Neural cell (in vitro differentiated cells): Measurements from ENCODE around the gene CYP20A1.

Source experiments
- EP300 ChIP-seq: fragments of 450-650 bp; conservative IDR thresholded peaks from 2 replicates; pipeline ENCODE4 v1.6.1; 2014; ENCODE audit warnings: antibody characterized with exemption, mild to moderate bottlenecking, moderate library complexity; ENCODE audit not compliant: poor library complexity, severe bottlenecking
- EZH2 ChIP-seq: fragments of 200-600, 300-800 bp; shearing (Covaris generic), sonication (generic); IDR thresholded peaks from 2 replicates; pipeline ENCODE4 v1.6.1; 2014; ENCODE audit warnings: antibody characterized with exemption, low read length, borderline replicate concordance, mild to moderate bottlenecking; ENCODE audit not compliant: insufficient read depth, poor library complexity, severe bottlenecking
- MXI1 ChIP-seq: fragments of 450-650 bp; conservative IDR thresholded peaks from 2 replicates; pipeline ENCODE4 v1.6.1; 2014; ENCODE audit warnings: antibody characterized with exemption, mild to moderate bottlenecking; ENCODE audit not compliant: poor library complexity, severe bottlenecking
- POLR2AphosphoS5 ChIP-seq: IDR thresholded peaks from 2 replicates; pipeline ENCODE4 v1.6.1; 2012
- RAD21 ChIP-seq: fragments of 450-650 bp; conservative IDR thresholded peaks from 2 replicates; pipeline ENCODE4 v1.6.1; 2014; ENCODE audit warnings: antibody characterized with exemption, mild to moderate bottlenecking, moderate library complexity
- TAF1 ChIP-seq: IDR thresholded peaks from 2 replicates; pipeline ENCODE4 v1.6.1; 2012; ENCODE audit warnings: low read depth
- TF ChIP-seq, protein P1 (sequence below): fragments of 450-650 bp; IDR thresholded peaks from 2 replicates; pipeline ENCODE4 v1.5.1; 2014; ENCODE audit warnings: antibody characterized with exemption, mild to moderate bottlenecking, moderate library complexity; ENCODE audit not compliant: poor library complexity, severe bottlenecking
- TF ChIP-seq, protein P2 (sequence below): IDR thresholded peaks from 2 replicates; pipeline ENCODE4 v1.6.1; 2012; ENCODE audit warnings: borderline replicate concordance

DNA sequence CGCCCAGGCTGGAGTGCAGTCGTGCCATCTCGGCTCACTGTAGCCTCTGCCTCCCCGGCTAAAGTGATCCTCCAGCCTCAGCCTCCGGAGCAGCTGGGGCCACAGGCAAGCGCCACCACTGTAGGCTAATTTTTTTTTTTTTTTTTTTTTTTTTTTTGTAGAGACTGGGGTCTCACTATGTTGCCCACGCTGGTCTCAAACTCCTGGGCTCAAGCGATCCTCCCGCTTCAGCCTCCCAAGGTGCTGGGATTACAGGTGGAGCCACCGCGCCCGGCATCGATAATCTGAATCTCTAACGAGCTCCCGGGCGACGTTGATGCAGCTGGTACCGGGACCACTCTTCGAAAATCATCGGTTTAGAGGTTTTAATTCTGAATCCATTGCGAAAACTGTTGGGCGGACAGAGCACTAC is 520 bp upstream of the CYP20A1 start:
- TF ChIP-seq EP300 (no peak), POLR2AphosphoS5 (no peak), RAD21 (no peak), EZH2 (no peak), TAF1 (no peak), MXI1 (no peak)
- TF ChIP-seq, protein P1, sequence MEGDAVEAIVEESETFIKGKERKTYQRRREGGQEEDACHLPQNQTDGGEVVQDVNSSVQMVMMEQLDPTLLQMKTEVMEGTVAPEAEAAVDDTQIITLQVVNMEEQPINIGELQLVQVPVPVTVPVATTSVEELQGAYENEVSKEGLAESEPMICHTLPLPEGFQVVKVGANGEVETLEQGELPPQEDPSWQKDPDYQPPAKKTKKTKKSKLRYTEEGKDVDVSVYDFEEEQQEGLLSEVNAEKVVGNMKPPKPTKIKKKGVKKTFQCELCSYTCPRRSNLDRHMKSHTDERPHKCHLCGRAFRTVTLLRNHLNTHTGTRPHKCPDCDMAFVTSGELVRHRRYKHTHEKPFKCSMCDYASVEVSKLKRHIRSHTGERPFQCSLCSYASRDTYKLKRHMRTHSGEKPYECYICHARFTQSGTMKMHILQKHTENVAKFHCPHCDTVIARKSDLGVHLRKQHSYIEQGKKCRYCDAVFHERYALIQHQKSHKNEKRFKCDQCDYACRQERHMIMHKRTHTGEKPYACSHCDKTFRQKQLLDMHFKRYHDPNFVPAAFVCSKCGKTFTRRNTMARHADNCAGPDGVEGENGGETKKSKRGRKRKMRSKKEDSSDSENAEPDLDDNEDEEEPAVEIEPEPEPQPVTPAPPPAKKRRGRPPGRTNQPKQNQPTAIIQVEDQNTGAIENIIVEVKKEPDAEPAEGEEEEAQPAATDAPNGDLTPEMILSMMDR = no peak
- TF ChIP-seq, protein P2, sequence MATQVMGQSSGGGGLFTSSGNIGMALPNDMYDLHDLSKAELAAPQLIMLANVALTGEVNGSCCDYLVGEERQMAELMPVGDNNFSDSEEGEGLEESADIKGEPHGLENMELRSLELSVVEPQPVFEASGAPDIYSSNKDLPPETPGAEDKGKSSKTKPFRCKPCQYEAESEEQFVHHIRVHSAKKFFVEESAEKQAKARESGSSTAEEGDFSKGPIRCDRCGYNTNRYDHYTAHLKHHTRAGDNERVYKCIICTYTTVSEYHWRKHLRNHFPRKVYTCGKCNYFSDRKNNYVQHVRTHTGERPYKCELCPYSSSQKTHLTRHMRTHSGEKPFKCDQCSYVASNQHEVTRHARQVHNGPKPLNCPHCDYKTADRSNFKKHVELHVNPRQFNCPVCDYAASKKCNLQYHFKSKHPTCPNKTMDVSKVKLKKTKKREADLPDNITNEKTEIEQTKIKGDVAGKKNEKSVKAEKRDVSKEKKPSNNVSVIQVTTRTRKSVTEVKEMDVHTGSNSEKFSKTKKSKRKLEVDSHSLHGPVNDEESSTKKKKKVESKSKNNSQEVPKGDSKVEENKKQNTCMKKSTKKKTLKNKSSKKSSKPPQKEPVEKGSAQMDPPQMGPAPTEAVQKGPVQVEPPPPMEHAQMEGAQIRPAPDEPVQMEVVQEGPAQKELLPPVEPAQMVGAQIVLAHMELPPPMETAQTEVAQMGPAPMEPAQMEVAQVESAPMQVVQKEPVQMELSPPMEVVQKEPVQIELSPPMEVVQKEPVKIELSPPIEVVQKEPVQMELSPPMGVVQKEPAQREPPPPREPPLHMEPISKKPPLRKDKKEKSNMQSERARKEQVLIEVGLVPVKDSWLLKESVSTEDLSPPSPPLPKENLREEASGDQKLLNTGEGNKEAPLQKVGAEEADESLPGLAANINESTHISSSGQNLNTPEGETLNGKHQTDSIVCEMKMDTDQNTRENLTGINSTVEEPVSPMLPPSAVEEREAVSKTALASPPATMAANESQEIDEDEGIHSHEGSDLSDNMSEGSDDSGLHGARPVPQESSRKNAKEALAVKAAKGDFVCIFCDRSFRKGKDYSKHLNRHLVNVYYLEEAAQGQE = no peak
